GM18951 (cell line): ENCODE results near the gene NRXN3.

ENCODE experiments used
- POLR2A ChIP-seq: IDR thresholded peaks from 4 replicates; pipeline ENCODE4 v1.6.1; 2011; ENCODE audit warnings: mild to moderate bottlenecking; ENCODE audit not compliant: insufficient read length, insufficient read depth; ENCODE audit errors: extremely low read depth
- in situ Hi-C: fragments of 300-500 bp; cut with MboI; formaldehyde crosslinking; loops from one replicate; pipeline ENCODE4 v1.12.0; 2022; ENCODE audit warnings: low sequenced_read_pairs, mixed read lengths, inconsistent platforms; ENCODE audit not compliant: unreplicated experiment

NRXN3 gene

GRCh38 chr14:78170203-78170602, at the start of gene NRXN3:
TSS of gene NRXN3 (plus strand) at chr14:78170373. CDS start at chr14:78243094, 72,721 bp downstream.
- in situ Hi-C loops = no loop called here
- TF ChIP-seq POLR2A = no peak

GRCh38 chr14:78122436-78122835, 47.7 kb upstream of the NRXN3 start:
- TF ChIP-seq POLR2A = no peak
- in situ Hi-C loops = no loop called here

GRCh38 chr14:78123650-78124253, 46.4 kb upstream of the NRXN3 start:
- TF ChIP-seq POLR2A = no peak
- in situ Hi-C loops = no loop called here

GRCh38 chr14:78127961-78128360, 42.2 kb upstream of the NRXN3 start:
- no peak for TF ChIP-seq POLR2A
- in situ Hi-C loops = no loop called here

GRCh38 chr14:78129375-78129774, 40.8 kb upstream of the NRXN3 start:
- no peak for TF ChIP-seq POLR2A
- in situ Hi-C loops = no loop called here

GRCh38 chr14:78130356-78130755, 39.8 kb upstream of the NRXN3 start:
- in situ Hi-C loops = no loop called here
- TF ChIP-seq POLR2A = no peak

- in situ Hi-C loops = no loop called here
Observed at GRCh38 chr14:78131201-78131600, 39.0 kb upstream of the NRXN3 start.

GRCh38 chr14:78131616-78132015, 38.6 kb upstream of the NRXN3 start:
- no peak for TF ChIP-seq POLR2A
- in situ Hi-C loops = no loop called here

More at GRCh38 chr14:78131201-78131600, 39.0 kb upstream of the NRXN3 start:
- no peak for TF ChIP-seq POLR2A

GRCh38 chr14:78135450-78135891, 34.7 kb upstream of the NRXN3 start:
- no peak for TF ChIP-seq POLR2A
- in situ Hi-C loops = no loop called here

GRCh38 chr14:78136695-78137094, 33.5 kb upstream of the NRXN3 start:
- no peak for TF ChIP-seq POLR2A
- in situ Hi-C loops = no loop called here

- in situ Hi-C loops = no loop called here
- no peak for TF ChIP-seq POLR2A
Observed at GRCh38 chr14:78141590-78141989, 28.6 kb upstream of the NRXN3 start.

- TF ChIP-seq POLR2A = no peak
- in situ Hi-C loops = no loop called here
Observed at GRCh38 chr14:78142998-78143397, 27.2 kb upstream of the NRXN3 start.

- TF ChIP-seq POLR2A = no peak
- in situ Hi-C loops = no loop called here
Observed at GRCh38 chr14:78143489-78144145, 26.6 kb upstream of the NRXN3 start.
